ENCODE measurements around the gene EHD3.

- TF ChIP-seq, protein P1, sequence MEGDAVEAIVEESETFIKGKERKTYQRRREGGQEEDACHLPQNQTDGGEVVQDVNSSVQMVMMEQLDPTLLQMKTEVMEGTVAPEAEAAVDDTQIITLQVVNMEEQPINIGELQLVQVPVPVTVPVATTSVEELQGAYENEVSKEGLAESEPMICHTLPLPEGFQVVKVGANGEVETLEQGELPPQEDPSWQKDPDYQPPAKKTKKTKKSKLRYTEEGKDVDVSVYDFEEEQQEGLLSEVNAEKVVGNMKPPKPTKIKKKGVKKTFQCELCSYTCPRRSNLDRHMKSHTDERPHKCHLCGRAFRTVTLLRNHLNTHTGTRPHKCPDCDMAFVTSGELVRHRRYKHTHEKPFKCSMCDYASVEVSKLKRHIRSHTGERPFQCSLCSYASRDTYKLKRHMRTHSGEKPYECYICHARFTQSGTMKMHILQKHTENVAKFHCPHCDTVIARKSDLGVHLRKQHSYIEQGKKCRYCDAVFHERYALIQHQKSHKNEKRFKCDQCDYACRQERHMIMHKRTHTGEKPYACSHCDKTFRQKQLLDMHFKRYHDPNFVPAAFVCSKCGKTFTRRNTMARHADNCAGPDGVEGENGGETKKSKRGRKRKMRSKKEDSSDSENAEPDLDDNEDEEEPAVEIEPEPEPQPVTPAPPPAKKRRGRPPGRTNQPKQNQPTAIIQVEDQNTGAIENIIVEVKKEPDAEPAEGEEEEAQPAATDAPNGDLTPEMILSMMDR (IDR thresholded peaks at IDR 0.05; ENCODE audit: insufficient read depth, low read length, poor library complexity, severe bottlenecking) = no peak
- TF ChIP-seq EZH2phosphoT487 (conservative IDR thresholded peaks at IDR 0.05; ENCODE audit: low read length) = no peak
Measured at GRCh38 chr2:31207790-31208189, 26.2 kb upstream of the EHD3 start.

Measured in SU-DHL-6 (cell line).